PFSK-1 (cell line): ENCODE results near the gene MRPS10. TPM values are rescaled to one million over a fixed set of nuclear protein-coding genes. Genes with fewer than 3 reads are reported as not detected.
A peak's percentile ranks its signal among the peaks of the same experiment; 100 is the strongest.

ENCODE experiments used
- FOXP2 ChIP-seq: optimal IDR thresholded peaks from 2 replicates; pipeline ENCODE3; 2011; ENCODE audit warnings: borderline replicate concordance, control low read depth, inconsistent platforms; ENCODE audit not compliant: insufficient read depth; ENCODE audit errors: extremely low read length, extremely low read depth
- POLR2AphosphoS5 ChIP-seq: IDR thresholded peaks from 2 replicates; pipeline ENCODE4 v1.6.1; 2012; ENCODE audit warnings: low read depth, mild to moderate bottlenecking, control low read depth, low read length, moderate library complexity
- REST ChIP-seq, 2 experiments: IDR thresholded peaks; 2 replicates each; pipeline versions ENCODE4 v1.6.1 to v1.8.0; 2011 to 2012; ENCODE audit warnings: low read depth in 2 of 2, low read length in 2 of 2, control low read depth in 1 of 2, inconsistent platforms in 1 of 2, mild to moderate bottlenecking in 1 of 2, moderate library complexity in 1 of 2; ENCODE audit not compliant: insufficient read depth in 1 of 2
- SIN3A ChIP-seq: IDR thresholded peaks from 2 replicates; pipeline ENCODE4 v1.6.1; 2012; ENCODE audit warnings: mild to moderate bottlenecking, low read length, moderate library complexity, borderline replicate concordance; ENCODE audit not compliant: insufficient read depth
- TAF1 ChIP-seq: IDR thresholded peaks from 2 replicates; pipeline ENCODE4 v1.6.1; 2012; ENCODE audit warnings: low read length, control low read depth, borderline replicate concordance; ENCODE audit not compliant: insufficient read depth
- polyA plus RNA-seq: library from polyadenylated mRNA; unstranded; fragments of >200 nt; gene quantifications from one replicate; pipeline ENCODE4 v1.2.1, GENCODE V29; 2012; ENCODE audit warnings: low read depth, missing spikeins; ENCODE audit not compliant: insufficient read length

MRPS10 gene
- 43.3 TPM for polyA plus RNA-seq

GRCh38 chr6:42217519-42218367 is at the start of gene MRPS10:
Gene MRPS10 (minus strand): TSS chr6:42217861. CDS start chr6:42217849, 12 bp downstream.
- peak; percentile 63 to 77; a peak in 3 of 4 replicates for TF ChIP-seq REST (IDR thresholded peaks at IDR 0.05; ENCODE audit: insufficient read depth in 1 of 2, low read depth in 2 of 2, low read length in 2 of 2)
- peak; percentile 64 for TF ChIP-seq FOXP2
- TF ChIP-seq POLR2AphosphoS5: peak; percentile 98
- no peak for TF ChIP-seq SIN3A
- peak; percentile 100 for TF ChIP-seq TAF1

GRCh38 chr6:42266538-42266937 is 48.9 kb upstream of the MRPS10 start:
- TF ChIP-seq SIN3A (no peak), FOXP2 (no peak), REST (IDR thresholded peaks at IDR 0.05; ENCODE audit: insufficient read depth in 1 of 2, low read depth in 2 of 2, low read length in 2 of 2) (no peak), TAF1 (no peak), POLR2AphosphoS5 (no peak)

GRCh38 chr6:42264852-42265390 is 47.3 kb upstream of the MRPS10 start:
- TF ChIP-seq REST (IDR thresholded peaks at IDR 0.05; ENCODE audit: insufficient read depth in 1 of 2, low read depth in 2 of 2, low read length in 2 of 2) (no peak), SIN3A (no peak), POLR2AphosphoS5 (no peak), TAF1 (no peak), FOXP2 (no peak)

- TF ChIP-seq SIN3A: no peak
- no peak for TF ChIP-seq REST (IDR thresholded peaks at IDR 0.05; ENCODE audit: insufficient read depth in 1 of 2, low read depth in 2 of 2, low read length in 2 of 2)
- TF ChIP-seq TAF1: no peak
- TF ChIP-seq FOXP2: no peak
- no peak for TF ChIP-seq POLR2AphosphoS5
These were observed 46.6 kb upstream of the MRPS10 start for GRCh38 chr6:42264162-42264851.
